GM18498 (cell line): ENCODE measurements around the gene BRSK2.
"Not testable (repeated sequence)": the region's sequence is repeated elsewhere in the genome, so short reads cannot be mapped to it uniquely, and the experiment has no call there.

Experiments used
- ATAC-seq: cut with Tn5 transposase; IDR thresholded peaks from one replicate; pipeline ENCODE4 v1.9.1; 2021; ENCODE audit warnings: mild to moderate bottlenecking, moderate library complexity; ENCODE audit not compliant: unreplicated experiment

Gene BRSK2

DNA sequence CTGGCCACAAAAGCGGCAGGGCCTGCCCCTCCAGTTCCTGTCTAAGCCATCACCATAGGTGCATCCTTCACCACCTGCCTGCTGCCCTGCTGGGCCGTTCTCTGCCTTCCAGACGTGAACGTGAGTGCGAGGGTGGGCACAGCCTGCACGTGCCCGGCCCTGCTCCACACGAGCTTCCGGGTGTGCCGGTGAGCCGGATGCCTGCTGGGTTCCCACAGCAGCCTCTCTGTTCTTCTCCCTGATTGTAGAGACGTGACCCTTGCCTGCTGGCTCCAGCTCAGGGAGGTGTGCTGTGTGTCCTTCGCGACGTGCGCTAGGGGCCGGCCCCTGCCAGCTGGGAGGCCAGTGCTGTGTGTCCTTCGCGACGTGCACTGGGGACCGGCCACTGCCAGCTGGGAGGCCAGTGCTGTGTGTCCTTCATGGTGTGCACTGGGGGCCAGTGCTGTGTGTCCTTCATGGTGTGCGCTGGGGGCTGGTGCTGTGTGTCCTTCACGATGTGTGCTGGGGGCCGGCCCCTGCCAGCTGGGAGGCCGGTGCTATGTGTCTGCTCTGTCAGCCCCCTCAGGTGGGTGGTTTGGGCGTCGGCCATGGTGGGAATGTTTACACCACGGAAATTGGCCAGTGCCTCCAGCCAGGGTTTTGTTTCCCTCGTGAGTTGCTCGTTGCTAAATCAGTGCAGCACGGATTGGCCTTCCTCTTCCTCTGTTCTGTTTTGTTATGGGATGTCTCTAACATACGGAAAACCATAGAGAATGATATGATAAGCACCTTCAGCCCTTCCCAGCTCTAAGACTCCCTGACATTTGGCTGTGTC lies 35.4 kb upstream of the BRSK2 start:
- ATAC-seq: no peak

DNA sequence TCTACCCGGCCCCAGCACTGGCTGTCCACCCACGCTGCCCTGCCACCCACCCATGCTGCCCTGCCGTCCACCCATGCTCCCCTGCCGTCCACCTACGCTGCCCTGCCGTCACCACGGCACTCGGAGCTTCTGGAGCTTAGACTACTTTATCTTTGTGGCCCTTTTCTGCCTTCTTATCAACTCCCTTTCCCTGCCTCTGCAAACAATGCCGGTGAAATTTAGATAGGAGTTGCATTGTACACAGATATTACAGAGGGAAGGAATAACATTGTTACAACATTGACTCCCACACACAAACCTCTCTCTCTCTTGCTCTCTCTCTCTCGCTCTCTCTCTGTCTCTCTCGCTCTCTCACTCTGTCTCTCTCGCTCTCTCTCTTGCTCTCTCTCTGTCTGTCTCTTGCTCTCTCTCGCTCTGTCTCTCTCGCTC lies 33.7 kb upstream of the BRSK2 start:
- no peak for ATAC-seq

DNA sequence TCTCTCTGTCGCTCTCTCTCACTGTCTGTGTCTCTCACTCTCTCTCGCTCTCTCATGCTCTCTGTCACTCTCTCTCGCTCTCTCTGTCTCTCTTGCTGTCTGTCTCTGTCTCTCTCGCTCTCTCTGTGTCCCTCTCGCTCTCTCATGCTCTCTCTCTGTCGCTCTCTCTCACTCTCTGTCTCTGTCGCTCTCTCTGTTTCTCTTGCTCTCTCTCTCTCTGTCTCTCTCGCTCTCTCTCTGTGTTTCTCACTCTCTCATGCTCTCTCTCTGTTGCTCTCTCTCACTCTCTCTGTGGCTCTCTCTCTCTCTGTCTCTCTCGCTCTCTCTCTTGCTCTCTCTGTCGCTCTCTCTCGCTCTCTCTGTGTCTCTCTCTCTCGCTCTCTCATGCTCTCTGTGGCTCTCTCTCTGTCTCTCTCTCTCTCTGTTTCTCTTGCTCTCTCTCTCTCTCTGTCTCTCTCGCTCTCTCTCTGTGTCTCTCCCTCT lies 33.2 kb upstream of the BRSK2 start:
- ATAC-seq: no peak

GRCh38 chr11:1358286-1358685 lies 31.4 kb upstream of the BRSK2 start:
- ATAC-seq: no peak

DNA sequence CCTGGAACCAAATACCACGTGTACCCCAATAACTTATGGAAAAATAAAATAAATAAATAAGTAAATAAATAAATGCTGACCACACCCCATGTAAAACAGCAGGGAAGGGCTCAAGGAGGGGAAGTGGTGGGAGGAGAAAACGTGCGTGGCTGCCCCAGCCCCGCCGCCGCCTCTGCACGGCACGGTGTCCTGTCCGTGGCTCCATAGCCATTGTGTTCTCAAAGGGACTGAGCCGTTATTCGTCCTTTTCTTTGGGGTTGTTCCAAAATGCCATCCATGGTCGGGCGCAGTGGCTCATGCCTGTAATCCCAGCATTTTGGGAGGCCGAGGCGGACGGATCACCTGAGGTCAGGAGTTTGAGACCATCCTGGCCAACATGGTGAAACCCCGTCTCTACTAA lies 30.8 kb upstream of the BRSK2 start:
- ATAC-seq: not testable (repeated sequence)

GRCh38 chr11:1359556-1359955 lies 30.2 kb upstream of the BRSK2 start:
- ATAC-seq: no peak

DNA sequence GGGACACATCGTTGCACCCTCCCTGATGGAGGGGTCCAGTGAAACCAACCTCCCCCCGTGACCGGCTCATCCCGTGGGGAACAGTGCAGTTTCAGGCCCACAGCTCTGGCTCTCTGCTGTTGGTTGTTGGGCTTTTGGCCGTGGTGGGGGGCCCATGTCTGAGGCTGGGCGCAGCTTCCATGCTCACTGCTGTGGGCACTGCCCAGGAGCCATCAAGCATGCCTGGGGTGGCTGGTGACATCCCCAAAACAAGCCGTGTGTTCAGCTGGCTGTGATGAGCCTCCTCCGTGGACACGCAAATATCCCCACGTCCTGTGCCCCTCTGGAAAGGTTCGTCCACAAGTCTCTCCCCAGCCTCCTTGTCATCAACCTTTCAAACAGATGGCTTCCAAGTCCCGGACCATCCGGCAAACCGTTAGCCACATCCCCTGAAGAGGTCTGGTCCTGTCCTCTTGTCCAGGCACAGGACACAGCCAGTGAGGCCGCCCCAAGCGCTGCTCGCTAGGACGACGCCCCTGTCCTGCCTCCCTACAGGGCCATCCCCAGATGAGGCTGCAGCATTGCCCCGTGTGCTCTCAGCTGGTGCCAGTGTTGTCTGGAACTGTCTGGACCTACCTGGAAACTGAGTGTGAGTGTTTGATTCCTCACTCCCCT lies 29.4 kb upstream of the BRSK2 start:
- no peak for ATAC-seq

DNA sequence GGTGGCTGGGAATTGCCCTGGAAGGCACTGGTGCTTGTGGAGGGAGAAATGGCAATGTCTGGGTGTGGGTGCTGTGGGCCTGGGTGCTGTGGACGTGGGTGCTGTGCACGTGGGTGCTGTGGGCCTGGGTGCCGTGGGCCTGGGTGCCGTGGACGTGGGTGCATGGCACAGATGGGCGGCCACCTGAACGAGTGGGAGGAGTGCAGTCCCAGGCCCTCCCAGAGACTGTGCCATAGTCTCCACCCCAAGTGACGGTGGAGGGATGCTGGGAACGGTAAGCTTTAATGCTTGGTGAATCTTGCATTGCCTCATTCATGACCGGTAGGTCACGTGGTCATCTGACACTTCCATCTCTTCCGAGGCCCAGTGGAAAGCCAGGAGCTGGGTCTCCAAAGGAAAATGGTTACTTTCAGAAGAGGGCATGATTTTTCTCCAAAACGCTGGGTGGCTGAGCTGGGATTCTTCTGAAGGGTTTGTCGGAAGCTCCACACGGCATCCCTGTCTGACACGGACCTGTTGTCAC lies 28.8 kb upstream of the BRSK2 start:
- ATAC-seq: no peak

GRCh38 chr11:1361882-1362281 lies 27.9 kb upstream of the BRSK2 start:
- no peak for ATAC-seq

DNA sequence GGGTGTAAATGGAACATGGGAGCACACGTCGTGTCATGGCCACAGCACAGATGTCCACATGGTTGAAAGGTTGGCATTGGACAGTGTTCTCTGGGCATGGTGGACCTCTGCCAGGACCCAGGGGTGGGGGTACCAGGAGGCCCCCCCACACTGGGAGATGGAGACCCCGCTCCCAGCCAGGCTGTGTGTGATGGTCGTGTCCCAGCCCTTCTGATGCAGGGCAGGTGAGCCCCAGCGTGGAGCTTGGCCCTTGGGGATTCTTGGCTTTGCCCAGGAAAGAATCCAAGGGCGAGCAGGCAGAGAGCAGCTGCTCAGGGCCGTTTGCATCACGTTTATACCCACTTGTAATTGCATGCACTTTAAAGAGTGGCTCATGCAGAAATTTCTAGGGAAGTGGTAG lies 22.0 kb upstream of the BRSK2 start:
- no peak for ATAC-seq

DNA sequence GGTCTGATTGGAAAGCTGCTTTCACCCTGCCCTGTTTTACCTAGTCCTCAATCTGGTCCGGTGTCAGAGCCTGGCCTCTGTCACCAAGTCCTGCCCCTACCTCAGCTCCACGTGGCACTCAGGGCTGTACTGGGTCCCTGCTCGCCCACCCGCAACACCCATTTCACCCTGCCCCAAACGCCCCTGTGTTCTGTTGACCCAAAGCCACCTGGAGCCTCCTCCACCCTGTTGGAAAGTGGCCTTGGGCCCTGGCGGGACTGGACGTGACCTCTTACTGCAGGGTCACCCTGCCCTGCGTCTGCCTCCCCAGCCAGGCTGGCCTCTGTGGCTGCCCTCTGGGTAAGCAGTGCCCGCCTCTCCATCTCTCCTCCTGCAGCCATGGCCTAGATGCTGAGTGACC lies 21.5 kb upstream of the BRSK2 start:
- no peak for ATAC-seq

DNA sequence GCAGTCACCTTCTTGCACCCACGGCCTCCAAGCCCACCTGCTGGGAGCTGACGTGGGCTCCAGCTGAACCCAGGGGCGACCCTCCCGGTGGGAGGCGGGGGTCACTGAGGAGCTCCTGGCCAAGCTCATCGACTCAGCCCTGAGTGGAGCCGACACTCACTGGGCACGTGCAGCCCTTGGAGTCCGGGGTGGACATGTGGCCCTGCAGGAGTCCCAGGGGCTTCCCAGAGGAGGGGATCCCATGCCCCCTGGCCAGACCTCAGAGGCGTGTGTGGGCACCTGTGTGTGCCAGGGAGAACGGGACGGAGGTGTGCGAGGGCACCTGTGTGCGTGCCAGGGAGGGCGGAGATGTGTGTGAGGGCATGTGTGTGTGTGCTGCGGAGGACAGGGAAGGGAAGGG lies 20.8 kb upstream of the BRSK2 start:
- ATAC-seq: no peak

DNA sequence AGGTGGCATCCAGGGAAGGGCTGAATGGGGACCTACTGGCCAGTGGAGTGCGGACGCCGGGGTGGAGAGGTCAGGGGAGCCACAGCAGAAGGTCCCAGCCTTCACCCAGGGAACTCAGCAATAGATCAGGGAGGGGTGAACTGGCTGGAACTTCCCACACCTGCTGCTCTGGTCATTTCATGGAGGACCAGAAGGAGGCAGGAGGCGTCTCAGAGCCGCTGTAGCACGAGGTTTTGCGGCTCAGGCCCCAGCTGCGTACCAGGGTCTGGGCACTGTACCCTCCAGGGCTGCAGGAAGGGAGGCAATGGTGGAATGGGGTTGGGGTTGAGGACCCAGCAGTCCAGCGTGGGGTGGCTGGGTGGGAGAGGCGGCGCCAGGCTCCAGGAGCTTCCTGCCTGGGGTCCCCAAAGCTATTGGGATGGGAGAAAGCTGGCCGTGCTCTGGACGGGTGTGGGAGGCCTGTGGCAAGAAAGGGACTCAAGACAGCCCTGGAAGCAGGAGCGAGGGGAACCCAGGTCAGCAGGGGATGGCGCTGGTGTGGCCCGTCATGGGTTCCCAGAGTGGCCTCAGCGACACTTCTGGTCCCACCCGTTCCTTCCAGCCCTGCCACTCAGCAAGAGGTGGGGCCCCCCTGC lies 20.2 kb upstream of the BRSK2 start:
- ATAC-seq: no peak

GRCh38 chr11:1370186-1371025 lies 19.3 kb upstream of the BRSK2 start:
- no peak for ATAC-seq

DNA sequence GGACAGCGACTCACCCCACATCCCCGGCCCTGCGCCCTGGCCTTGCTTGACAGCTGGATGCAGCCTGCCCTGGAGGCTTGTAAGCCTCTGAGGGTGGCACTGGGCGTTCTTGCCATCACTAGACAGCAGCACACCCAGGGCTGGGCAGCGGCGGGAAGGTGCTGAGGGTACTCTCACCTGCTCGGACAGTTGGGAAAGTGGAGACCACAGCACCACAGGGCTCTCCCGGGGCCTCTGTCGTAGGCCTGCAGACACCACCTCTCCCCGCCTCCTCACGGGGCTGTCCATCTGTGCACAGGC lies 18.8 kb upstream of the BRSK2 start:
- no peak for ATAC-seq

DNA sequence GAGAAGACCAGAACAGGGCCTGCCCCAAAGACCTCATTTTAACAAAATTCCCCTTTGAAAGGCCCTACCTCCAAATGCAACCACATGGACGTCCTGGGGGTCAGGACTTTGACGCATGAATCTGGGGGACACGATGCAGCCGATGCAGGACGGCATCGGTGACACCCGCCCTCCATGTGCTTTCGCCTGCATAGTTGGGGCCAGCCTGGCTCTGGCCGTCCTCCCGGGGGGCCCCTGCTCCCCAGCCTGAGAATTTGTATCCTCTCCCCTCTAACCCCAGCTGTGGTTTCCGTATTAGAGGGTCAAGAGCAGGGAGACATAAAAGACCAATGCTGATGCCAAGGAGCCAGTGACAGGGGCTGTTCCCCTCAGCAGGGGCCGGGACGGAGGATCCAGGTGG lies 18.4 kb upstream of the BRSK2 start:
- no peak for ATAC-seq

DNA sequence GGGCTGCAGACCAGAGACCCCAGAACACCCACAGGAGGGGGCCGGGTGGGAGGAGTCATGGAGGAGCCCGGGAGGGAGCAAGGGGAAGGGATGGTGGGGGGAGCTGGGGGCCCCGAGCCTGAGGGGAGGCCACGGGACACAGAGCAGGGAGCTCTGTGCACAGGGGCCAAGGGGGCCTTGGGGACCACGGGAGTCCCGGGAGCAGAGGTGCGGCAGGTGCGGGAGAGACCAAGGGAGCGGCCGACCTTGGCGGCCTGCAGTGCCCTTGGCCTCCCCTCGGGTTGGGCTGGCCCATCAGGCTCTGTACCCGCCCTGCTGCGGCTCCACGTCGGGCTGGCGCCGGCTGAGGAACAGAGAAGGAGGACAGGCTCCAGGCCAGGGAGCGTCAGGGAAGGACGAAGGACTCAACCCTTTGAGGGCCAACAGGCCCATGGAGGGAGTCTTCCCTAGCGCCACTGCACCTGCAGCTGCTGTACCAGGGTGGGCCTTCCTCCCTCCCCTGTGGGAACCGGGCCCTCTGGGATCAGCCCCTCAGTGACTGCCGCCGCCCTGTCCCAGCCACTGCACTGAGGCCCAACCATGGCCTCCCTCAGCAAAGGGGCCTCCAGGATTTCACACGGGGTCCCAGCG lies 17.8 kb upstream of the BRSK2 start:
- no peak for ATAC-seq

DNA sequence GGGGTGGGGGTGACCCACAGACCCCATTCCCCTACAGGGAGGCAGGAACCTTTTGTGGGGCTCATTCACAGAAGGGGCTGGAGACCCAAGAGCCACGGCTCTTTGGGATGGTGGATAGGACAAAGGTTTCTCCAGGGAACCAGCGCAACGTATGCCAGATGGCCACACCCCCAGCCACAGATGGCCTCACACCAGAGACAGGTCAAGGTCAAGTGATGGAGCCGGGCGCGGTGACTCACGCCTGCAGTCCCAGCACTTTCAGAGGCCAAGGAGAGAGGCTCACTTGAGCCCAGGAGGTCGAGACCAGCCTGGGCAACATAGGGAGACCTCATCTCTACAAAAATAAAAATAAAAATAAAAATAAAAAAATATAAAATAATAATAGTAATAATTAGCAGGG lies 17.1 kb upstream of the BRSK2 start:
- ATAC-seq: no peak

DNA sequence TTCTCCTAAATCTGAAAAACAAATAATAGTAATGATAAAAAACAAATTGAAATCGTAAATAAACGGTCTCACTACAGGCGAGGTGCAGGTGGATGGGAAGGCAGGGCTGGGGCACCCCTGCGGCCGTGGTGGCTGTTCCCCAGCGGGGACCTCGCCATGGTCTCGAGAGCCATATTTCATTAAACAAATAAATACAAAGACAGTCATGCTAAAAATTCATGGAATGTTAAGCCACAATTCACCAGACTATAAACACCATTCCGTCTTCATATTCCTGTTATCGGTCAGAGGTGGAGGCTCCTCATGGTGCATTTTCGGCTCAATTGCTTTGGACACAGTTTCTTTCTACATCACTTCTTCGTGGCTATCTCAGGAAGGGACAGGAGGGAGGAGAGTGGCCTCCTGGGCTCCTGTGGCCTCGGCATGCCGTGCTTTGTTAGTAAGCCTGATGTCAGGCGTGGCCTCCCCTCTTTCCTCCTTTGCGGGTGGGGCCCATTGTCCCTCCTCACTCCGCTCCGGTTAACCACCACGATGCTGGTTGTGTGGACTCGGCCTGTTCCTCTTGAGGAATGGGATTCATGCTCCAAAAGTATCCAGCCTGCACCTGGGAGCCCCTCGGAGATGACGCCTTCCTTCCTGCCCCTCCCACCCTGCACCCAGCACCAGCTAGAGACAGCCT lies 16.1 kb upstream of the BRSK2 start:
- no peak for ATAC-seq
